NCI-H187 (cell line): ENCODE data around the gene XAB2.

Experiments
- DNase-seq, 2 experiments: peaks; one replicate each; lab custom pipeline; 2025; lab: John Stamatoyannopoulos, UW

XAB2 gene

GRCh38 chr19:7632340-7633203, 3.2 kb upstream of the XAB2 start:
- no peak for DNase-seq

- DNase-seq: no peak
These were observed 2.2 kb upstream of the XAB2 start for GRCh38 chr19:7631577-7631976.

GRCh38 chr19:7628589-7629311, 595 bp downstream of the XAB2 start:
- DNase-seq: no peak

GRCh38 chr19:7627166-7627565, 2.2 kb downstream of the XAB2 start:
- no peak for DNase-seq

- DNase-seq: no peak
These were observed 3.5 kb downstream of the XAB2 start for GRCh38 chr19:7625763-7626372.

- no peak for DNase-seq
These were observed 4.5 kb downstream of the XAB2 start for GRCh38 chr19:7624810-7625209.

- no peak for DNase-seq
These were observed 5.4 kb downstream of the XAB2 start for GRCh38 chr19:7623725-7624603.

- DNase-seq: no peak
These were observed 6.2 kb downstream of the XAB2 start for GRCh38 chr19:7622933-7623685.

- no peak for DNase-seq
These were observed 8.6 kb downstream of the XAB2 start for GRCh38 chr19:7620442-7621412.

- no peak for DNase-seq
These were observed 9.5 kb downstream of the XAB2 start for GRCh38 chr19:7619671-7620441.

GRCh38 chr19:7618771-7619510, 10.4 kb downstream of the XAB2 start:
- DNase-seq: no peak

GRCh38 chr19:7618348-7618747, 11.0 kb downstream of the XAB2 start:
- DNase-seq: no peak

- no peak for DNase-seq
These were observed 11.6 kb downstream of the XAB2 start for GRCh38 chr19:7617735-7618134.

- no peak for DNase-seq
These were observed 12.2 kb downstream of the XAB2 start for GRCh38 chr19:7617172-7617571.

GRCh38 chr19:7614859-7615741, 14.2 kb downstream of the XAB2 start:
- DNase-seq: no peak

GRCh38 chr19:7612282-7613274, 16.8 kb downstream of the XAB2 start:
- DNase-seq: no peak
